A549 (cell line): Measurements from ENCODE around the gene IARS2. TPM values are rescaled to one million over a fixed set of nuclear protein-coding genes. Genes with fewer than 3 reads are reported as not detected.

Experiments
- ATAC-seq, 2 experiments: fragments of 200-7000 bp in 1 of 2; fragments of >200 bp in 1 of 2; cut with Nextera tagmentation in 1 of 2; cut with Tn5 transposase in 1 of 2; 3 replicates each; pipeline versions ENCODE4 v1.8.0 to v1.9.1; 2018 to 2020; ENCODE audit warnings: mild to moderate bottlenecking in 1 of 2, moderate library complexity in 1 of 2
- CTCF ChIA-PET: fragments of 300-600 bp; sonication (Branson Sonifier 250); formaldehyde crosslinking; extraction: SDS; loops from one replicate; lab custom pipeline; 2021; ENCODE audit warnings: antibody characterized with exemption, inconsistent platforms; lab: Yijun Ruan, JAX
- POLR2A ChIA-PET: fragments of 350-600 bp; formaldehyde crosslinking; extraction: SDS; loops from one replicate; lab custom pipeline; 2021; ENCODE audit warnings: antibody characterized with exemption, inconsistent platforms; lab: Yijun Ruan, JAX
- DNase-seq, 2 experiments: peaks; one replicate each; pipeline versions ENCODE4 v3.0.0 to v3.0.0-alpha.2; 2011 to 2016; ENCODE audit warnings: low read depth in 1 of 2, low spot score in 1 of 2
- FAIRE-seq: peaks from 2 replicates; lab custom pipeline; 2011; peaks lifted over from hg19 to GRCh38; lab: Jason Lieb, UNC
- H3K27ac ChIP-seq, 2 experiments: fragments of >200 bp; sonication (Bioruptor Twin); formaldehyde crosslinking; 3 replicates each; pipeline ENCODE4 v1.5.1; 2016 to 2017
- H3K4me1 ChIP-seq: fragments of >200 bp; sonication (Bioruptor Twin); formaldehyde crosslinking; 3 replicates; pipeline ENCODE4 v1.6.1; 2016
- H3K4me2 ChIP-seq: fragments of >200 bp; sonication (Bioruptor Twin); formaldehyde crosslinking; 3 replicates; pipeline ENCODE4 v1.6.1; 2016
- H3K4me3 ChIP-seq: fragments of >200 bp; sonication (Bioruptor Twin); formaldehyde crosslinking; 3 replicates; pipeline ENCODE4 v1.5.1; 2016
- H3K9me3 ChIP-seq: fragments of >200 bp; sonication (Bioruptor Twin); formaldehyde crosslinking; 3 replicates; pipeline ENCODE4 v1.6.1; 2016
- ATOH8 ChIP-seq: fragments of 250-450 bp; sonication (Bioruptor Pico); IDR thresholded peaks from 2 replicates; pipeline ENCODE4 v1.5.0; 2020; ENCODE audit warnings: low read depth, mild to moderate bottlenecking, moderate library complexity
- BCL3 ChIP-seq: fragments of >200 bp; sonication (Bioruptor Twin); formaldehyde crosslinking; IDR thresholded peaks from 3 replicates; pipeline ENCODE4 v1.6.1; 2016
- CHD2 ChIP-seq: fragments of 150-350 bp; IDR thresholded peaks from 2 replicates; pipeline ENCODE4 v1.6.1; 2014; ENCODE audit warnings: low read length; ENCODE audit not compliant: partially characterized antibody
- CTCF ChIP-seq: fragments of >200 bp; sonication (Bioruptor Twin); formaldehyde crosslinking; IDR thresholded peaks from 3 replicates; pipeline ENCODE4 v1.5.1; 2016
- EHMT2 ChIP-seq: fragments of 200-600 bp; sonication (generic); IDR thresholded peaks from 2 replicates; pipeline ENCODE4 v1.6.1; 2016; ENCODE audit warnings: antibody characterized with exemption, low read depth, mild to moderate bottlenecking, moderate library complexity
- EP300 ChIP-seq, 2 experiments: fragments of >200 bp; sonication (Bioruptor Twin); formaldehyde crosslinking; IDR thresholded peaks; 2 replicates in 1 of 2; 3 replicates in 1 of 2; pipeline ENCODE4 v1.6.1; 2016 to 2017
- FOSL2 ChIP-seq, 2 experiments: fragments of 450-650 bp in 1 of 2; fragments of >200 bp in 1 of 2; sonication (Bioruptor Twin) in 1 of 2; formaldehyde crosslinking; IDR thresholded peaks; 2 replicates each; pipeline versions ENCODE4 v1.5.0 to v1.6.1; 2016 to 2020; ENCODE audit warnings: mild to moderate bottlenecking in 1 of 2, moderate library complexity in 1 of 2
- FOXS1 ChIP-seq: fragments of 250-450 bp; sonication (Bioruptor Pico); IDR thresholded peaks from 2 replicates; pipeline ENCODE4 v1.5.0; 2020; ENCODE audit warnings: mild to moderate bottlenecking, moderate library complexity
- HDAC2 ChIP-seq: fragments of 200-600 bp; sonication (generic); IDR thresholded peaks from 2 replicates; pipeline ENCODE4 v1.6.1; 2016
- HEYL ChIP-seq: fragments of 250-450 bp; sonication (Bioruptor Pico); IDR thresholded peaks from 2 replicates; pipeline ENCODE4 v1.8.0; 2021; ENCODE audit warnings: mild to moderate bottlenecking, moderate library complexity
- HMGXB4 ChIP-seq: fragments of 250-450 bp; sonication (Bioruptor Pico); IDR thresholded peaks from 2 replicates; pipeline ENCODE4 v1.5.0; 2021; ENCODE audit warnings: mild to moderate bottlenecking, moderate library complexity, borderline replicate concordance
- HOXB5 ChIP-seq: fragments of 250-450 bp; sonication (Bioruptor Pico); IDR thresholded peaks from 2 replicates; pipeline ENCODE4 v1.5.0; 2020; ENCODE audit warnings: mild to moderate bottlenecking, moderate library complexity
- MAFK ChIP-seq: fragments of 450-650 bp; IDR thresholded peaks from 2 replicates; pipeline ENCODE4 v1.6.1; 2014; ENCODE audit not compliant: partially characterized antibody
- NR3C1 ChIP-seq: fragments of >200 bp; sonication (Bioruptor Twin); formaldehyde crosslinking; IDR thresholded peaks from 3 replicates; pipeline ENCODE4 v1.6.1; 2017
- PBX3 ChIP-seq: IDR thresholded peaks from 2 replicates; pipeline ENCODE4 v1.6.1; 2012
- POLR2A ChIP-seq: IDR thresholded peaks from 2 replicates; pipeline ENCODE4 v1.6.1; 2012; ENCODE audit warnings: mild to moderate bottlenecking, low read length
- REST ChIP-seq: fragments of 200-600 bp; sonication (generic); IDR thresholded peaks from 2 replicates; pipeline ENCODE4 v1.6.1; 2016; ENCODE audit warnings: antibody characterized with exemption, mild to moderate bottlenecking, moderate library complexity
- RNF2 ChIP-seq: fragments of 200-600 bp; sonication (generic); IDR thresholded peaks from 2 replicates; pipeline ENCODE4 v1.6.1; 2016; ENCODE audit warnings: low read depth, mild to moderate bottlenecking, antibody characterized with exemption, moderate library complexity, borderline replicate concordance
- SREBF2 ChIP-seq: fragments of 450-650 bp; IDR thresholded peaks from 2 replicates; pipeline ENCODE4 v1.6.1; 2014; ENCODE audit warnings: mild to moderate bottlenecking, moderate library complexity
- ZC3H11A ChIP-seq: fragments of 450-650 bp; IDR thresholded peaks from 2 replicates; pipeline ENCODE4 v1.6.1; 2014; ENCODE audit warnings: antibody characterized with exemption, mild to moderate bottlenecking
- WGBS: methylation state at CpG from one replicate; pipeline ENCODE4 v1.1.6; 2017; ENCODE audit errors: missing lambda C conversion rate; 5-methylcytosine and 5-hydroxymethylcytosine counted together
- polyA plus RNA-seq, 4 experiments: library from polyadenylated mRNA; depleted of rRNA in 3 of 4; stranded (reverse); fragments of >200 nt; fragmentation: RNase III in 1 of 4; extraction: RNeasy Plus Mini Kit Qiagen cat#74134 plus additional on column Dnase treatment in 1 of 4; gene quantifications; 2 replicates in 3 of 4; 3 replicates in 1 of 4; pipeline ENCODE4 v1.2.3, GENCODE V29; 2011 to 2017

The IARS2 gene
- polyA plus RNA-seq, 2 of the 4 experiments (the other 2 are of a cell fraction): 66.7 to 115 TPM

- H3K4me1 ChIP-seq: no peaks in the 10 kb centered on the region
- TF ChIP-seq ZC3H11A: no peak
- no peak for TF ChIP-seq ATOH8 (CRISPR knock-in tag)
- no peak for TF ChIP-seq HDAC2
- TF ChIP-seq BCL3: no peak
- no peak for TF ChIP-seq CTCF
- TF ChIP-seq HMGXB4 (CRISPR knock-in tag): no peak
- no peak for TF ChIP-seq FOXS1 (CRISPR knock-in tag)
- no peak for TF ChIP-seq CHD2
- TF ChIP-seq FOSL2 (IDR thresholded peaks at IDR 0.05): no peak
- TF ChIP-seq FOSL2 (CRISPR knock-in tag; IDR thresholded peaks at IDR 0.05): no peak
- TF ChIP-seq NR3C1: no peak
- no peak for TF ChIP-seq EP300 (IDR thresholded peaks at IDR 0.05)
- TF ChIP-seq SREBF2: no peak
- TF ChIP-seq PBX3: no peak
- TF ChIP-seq RNF2: no peak
- no peak for TF ChIP-seq HOXB5 (CRISPR knock-in tag)
- no peak for TF ChIP-seq POLR2A
- no peak for TF ChIP-seq EHMT2
- no peak for TF ChIP-seq REST
- no peak for TF ChIP-seq HEYL (CRISPR knock-in tag)
- no peak for TF ChIP-seq MAFK
- H3K9me3 ChIP-seq: no peaks in the 10 kb centered on the region
- ChIA-PET CTCF (interaction anchor here (0.6 to 0.7 kb wide), 2 partner anchors 13 to 50 kb away, joined by 3 read pairs; no protein-coding TSS in a partner anchor), POLR2A (no interaction called here)
- H3K27ac ChIP-seq: no peak overlapping the region
- no peak overlapping the region for H3K4me3 ChIP-seq
- ATAC-seq (no peak), FAIRE-seq (no peak), DNase-seq (no peak)
- H3K4me2 ChIP-seq: no peak overlapping the region
- 95% methylated on average over 9 of the region's 9 CpGs for WGBS
These were observed 43.3 kb downstream of the IARS2 start for GRCh38 chr1:220137019-220137786.
